GM18861 (cell line): ENCODE results near the gene ZNRF2.
"Not testable (repeated sequence)": the region's sequence is repeated elsewhere in the genome, so short reads cannot be mapped to it uniquely, and the experiment has no call there.

ENCODE experiments used
- ATAC-seq: cut with Tn5 transposase; IDR thresholded peaks from one replicate; pipeline ENCODE4 v1.9.1; 2021; ENCODE audit not compliant: unreplicated experiment

ZNRF2 gene

GRCh38 chr7:30260246-30260768, 24.1 kb upstream of the ZNRF2 start:
- ATAC-seq: no peak

DNA sequence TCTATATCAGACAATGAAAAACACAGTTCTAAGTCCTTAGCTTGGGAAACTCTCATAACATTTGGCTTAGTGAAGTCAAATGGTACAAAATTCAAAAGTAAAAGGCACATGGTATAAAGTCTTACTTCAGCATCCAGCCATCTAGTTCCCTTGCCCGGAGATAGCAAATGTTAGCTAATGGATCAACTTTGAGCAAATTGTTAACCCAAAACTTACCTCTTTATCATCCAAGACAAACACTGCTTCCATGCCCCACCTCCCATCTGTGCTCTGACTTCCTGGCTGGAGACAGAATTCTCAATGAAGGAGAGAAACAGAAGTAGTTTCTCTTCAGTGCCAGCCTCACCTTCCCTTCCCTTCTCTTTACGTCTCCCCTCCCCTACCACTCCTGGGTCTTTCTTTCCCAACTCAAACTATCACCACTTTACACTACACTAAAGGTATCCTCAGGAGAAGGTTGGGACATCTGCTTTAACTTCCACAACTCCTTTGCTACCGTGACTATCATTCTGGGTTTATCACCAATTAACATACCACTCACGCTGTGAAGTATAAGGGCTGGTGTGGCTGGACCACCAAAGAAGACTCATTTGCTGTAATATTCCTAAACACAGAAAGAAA, 21.2 kb upstream of the ZNRF2 start:
- ATAC-seq: no peak

DNA sequence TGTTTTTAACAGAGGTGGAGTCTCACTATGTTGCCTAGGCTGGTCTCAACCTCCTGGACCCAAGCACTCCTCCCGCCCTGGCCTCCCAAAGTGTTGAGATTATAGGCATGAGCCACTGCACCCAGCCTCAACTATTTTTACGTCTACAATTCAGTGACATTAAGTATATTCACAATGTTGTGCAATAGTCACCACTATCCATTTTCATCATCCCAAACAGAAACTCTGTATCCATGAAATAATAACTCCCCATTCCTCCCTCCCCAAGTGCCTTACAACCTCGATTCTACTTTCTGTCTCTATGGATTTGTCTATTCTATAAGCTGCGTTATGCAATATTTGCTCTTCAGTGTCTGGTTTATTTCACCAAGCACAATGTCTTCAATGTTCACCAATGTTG, 20.3 kb upstream of the ZNRF2 start:
- no peak for ATAC-seq

DNA sequence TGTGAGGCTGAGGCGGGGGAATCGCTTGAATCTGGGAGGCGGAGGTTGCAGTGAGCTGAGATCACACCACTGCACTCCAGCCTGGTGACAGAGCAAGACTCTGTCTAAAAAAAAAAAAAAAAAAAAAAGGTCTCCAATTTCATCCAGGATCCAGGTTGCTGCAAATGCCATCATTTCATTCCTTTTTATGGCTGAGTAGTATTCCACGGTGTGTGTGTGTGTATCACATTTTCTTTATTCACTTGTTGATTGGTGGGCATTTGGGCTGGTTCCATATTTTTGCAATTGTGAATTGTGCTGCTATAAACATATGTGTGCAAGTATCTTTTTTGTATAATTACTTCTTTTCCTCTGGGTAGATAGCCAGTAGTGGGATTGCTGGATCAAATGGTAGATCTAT, 19.2 kb upstream of the ZNRF2 start:
- ATAC-seq: not testable (repeated sequence)

GRCh38 chr7:30266686-30267085, 17.7 kb upstream of the ZNRF2 start:
- ATAC-seq: no peak

DNA sequence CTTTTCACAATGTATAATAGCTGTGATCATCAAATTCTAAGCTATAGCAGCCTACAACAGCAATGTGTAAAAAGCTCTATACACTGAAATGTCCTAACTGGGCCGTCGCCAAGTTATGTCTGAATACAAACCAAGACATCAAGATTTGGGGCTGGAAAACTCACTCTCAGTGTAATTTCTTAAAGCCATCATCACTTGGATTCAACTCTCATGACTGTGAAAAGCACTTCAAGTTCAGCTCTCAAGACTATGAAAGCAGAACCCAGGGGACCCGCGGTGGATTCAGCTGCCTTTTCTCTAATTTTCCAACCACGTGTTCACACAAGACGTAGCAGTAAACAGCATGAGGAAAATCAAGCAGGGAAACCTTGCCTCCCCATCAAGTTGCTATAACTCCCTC, 15.8 kb upstream of the ZNRF2 start:
- ATAC-seq: no peak

GRCh38 chr7:30269490-30269889, 14.9 kb upstream of the ZNRF2 start:
- no peak for ATAC-seq

DNA sequence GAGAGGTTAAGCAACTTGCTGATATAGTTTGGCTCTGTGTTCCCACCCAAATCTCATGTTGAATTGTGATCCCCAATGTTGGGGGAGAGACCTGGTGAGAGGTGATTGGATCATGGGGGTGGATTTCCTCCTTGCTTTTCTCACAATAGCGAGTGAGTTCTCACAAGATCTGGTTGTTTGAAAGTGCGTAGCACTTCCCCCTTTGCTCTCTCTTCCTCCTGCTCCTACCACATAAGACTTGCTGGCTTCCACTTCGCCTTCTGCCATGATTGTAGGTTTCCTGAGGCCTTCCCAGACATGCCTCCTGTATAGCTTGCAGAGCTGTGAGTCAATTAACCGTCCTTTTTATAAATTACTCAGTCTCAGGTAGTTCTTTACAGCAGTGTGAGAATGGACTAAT, 13.5 kb upstream of the ZNRF2 start:
- ATAC-seq: no peak

DNA sequence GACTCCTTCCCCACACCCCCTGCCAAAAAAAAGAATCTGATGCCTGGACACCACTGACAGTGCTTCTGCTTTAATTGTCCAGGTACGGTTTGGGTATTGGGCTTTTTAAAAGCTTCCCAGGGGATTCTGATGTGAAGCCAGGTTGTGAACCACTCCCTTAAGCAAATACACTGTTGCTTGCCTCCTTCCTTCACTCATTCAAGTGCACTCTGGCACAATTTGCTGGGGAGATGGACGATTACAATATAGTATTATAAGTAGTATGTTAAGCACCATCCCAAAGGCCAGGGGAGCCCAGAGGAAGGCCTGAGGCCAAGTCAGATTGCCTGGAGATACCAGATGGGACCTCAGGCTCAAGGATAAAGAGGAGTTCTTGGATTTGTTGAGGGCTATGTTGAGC, 12.3 kb upstream of the ZNRF2 start:
- no peak for ATAC-seq

- no peak for ATAC-seq
Observed at GRCh38 chr7:30273552-30273951, 10.8 kb upstream of the ZNRF2 start.

DNA sequence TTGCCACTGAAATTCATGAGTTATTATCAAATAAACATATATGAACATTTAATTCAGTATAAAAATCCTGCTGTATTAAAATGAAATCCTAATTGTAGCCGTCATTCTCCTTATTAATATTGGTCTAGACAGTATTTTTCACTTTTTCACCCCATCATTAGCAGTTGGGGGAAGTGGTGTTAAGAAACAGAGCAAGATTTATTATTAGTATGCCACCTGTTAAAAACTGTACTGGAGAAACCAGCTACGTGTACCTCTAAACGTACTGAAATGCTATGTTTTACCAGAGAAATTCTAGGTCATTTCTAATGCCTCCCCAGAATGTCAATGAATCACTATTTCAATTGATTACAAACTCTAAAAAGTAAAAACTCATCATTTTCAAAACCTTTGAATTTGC, 9.8 kb upstream of the ZNRF2 start:
- no peak for ATAC-seq

DNA sequence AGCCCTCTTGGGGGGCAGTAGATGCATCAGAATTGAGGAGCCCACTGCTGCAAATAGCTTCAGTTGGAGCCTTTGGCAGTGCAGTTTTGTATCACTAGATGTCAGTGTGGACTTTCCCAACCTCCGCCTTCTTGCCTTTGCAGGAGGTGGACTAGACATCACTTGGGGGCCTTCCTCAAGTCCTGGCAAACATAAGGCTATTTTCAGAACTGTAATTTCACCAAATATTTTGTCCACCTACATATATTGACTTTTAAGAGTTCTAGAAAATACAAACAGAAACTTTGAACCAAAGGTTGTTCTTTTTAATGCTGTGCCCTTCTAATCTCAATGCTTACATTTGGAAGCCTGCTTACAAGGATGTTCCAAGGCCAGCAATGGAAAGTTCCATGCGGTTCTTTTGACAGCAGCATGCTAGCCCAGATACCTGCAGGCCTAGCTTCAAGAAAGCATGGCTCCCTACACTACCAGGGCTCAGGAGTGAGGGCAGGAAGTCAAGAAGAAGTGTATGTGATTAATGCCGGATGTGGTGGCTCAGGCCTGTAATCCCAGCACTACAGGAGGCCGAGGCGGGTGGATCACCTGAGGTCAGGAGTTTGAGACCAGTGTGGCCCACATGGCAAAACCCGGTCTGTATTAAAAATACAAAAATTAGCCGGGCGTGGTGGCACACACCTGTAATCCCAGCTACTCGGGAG, 8.0 kb upstream of the ZNRF2 start:
- ATAC-seq: peak; percentile 65

DNA sequence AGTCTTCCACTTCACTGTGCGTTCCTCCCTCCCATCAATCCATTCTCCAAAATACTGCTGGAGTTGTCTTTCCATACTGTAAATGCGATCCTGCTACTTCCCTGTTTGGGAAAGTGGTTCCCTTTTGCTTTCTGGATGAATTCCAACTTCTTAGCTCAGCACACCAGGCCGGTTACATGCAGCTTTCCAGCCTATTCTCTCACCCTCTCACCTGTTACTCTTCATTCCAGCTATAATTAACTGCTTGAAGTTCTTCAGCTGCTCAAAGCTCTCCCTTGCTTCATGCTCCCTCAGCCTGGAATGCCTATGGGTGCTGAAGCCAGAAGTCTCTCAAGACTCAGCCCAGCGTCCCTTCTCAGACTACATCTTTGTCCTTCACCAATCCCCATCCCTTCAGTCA, 6.0 kb upstream of the ZNRF2 start:
- ATAC-seq: no peak

DNA sequence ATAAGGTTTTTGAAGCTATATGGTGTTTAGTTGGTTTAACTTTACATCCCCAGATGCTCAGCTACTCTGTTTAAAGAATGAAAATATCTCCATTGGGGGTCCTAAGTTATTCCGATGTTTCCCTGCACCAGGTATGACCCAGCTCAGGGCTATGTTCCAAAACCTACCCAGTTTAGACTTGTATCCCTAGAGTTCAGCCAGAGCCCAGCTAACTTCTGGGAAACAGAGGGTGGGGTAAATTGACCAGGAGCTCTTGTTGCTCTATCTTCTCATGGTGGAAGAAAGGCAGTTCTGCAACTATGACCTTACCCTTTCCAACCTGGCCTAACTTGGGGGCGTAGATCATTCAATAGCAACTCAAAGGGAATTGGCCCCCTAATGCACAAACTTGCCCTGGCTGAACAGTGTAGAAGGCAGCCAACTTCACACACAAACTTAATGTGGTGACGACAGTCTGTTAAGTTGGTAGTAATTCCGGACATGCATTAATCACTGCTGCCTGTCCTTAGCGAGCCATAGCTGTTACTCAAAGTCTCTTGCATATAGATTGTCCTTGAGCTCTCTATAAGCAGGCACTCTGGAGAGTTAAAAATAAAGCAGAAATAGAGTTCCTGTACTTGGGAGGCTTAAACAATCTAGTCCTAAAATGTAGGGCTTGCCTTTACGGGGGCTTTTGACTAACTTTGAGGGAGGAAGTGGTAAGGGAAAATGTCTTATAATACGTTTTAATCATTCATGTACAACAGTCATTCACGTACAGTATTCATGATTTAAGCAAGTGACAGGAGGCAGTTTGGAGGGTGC, 5.3 kb upstream of the ZNRF2 start:
- ATAC-seq: no peak

- no peak for ATAC-seq
Observed at GRCh38 chr7:30279653-30279904, 4.8 kb upstream of the ZNRF2 start.

DNA sequence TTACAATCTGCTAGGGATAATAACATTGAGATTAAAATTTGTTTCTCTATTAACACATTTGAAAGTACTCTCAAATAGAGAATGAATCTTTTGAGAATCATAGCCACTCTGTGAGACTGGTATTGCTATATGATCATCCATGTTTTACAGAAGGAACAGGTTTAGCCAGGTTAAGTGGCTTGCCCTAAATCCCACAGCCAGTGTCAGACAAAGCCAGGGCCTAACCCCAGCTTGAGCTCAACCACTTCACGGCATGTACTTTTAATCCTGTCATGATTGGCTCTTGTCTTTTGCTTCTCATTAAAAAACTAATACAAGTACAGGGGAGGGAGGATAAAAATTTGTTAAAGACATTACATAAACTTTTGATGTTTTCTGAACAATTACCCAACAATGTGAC, 3.8 kb upstream of the ZNRF2 start:
- ATAC-seq: no peak

DNA sequence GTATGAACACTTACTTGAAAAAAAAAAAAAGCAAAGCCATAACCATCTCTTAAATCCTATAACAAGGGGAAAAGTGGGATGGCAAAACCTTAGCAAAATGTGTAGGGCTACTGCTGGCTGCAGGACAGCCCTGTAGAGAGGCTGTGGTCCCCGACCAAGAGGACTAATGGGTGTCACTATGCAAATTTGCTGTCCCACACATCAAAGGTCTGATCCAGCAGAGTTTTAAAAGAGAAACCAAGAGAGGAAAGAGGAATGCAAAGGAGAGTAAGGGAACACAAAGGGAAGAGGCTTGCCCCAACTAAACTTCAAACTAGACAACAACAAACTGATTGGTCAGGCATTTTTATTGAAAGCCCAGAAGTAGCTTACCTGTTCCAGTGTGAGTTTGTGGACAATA, 3.1 kb upstream of the ZNRF2 start:
- ATAC-seq: no peak

GRCh38 chr7:30281791-30282190, 2.6 kb upstream of the ZNRF2 start:
- ATAC-seq: no peak

DNA sequence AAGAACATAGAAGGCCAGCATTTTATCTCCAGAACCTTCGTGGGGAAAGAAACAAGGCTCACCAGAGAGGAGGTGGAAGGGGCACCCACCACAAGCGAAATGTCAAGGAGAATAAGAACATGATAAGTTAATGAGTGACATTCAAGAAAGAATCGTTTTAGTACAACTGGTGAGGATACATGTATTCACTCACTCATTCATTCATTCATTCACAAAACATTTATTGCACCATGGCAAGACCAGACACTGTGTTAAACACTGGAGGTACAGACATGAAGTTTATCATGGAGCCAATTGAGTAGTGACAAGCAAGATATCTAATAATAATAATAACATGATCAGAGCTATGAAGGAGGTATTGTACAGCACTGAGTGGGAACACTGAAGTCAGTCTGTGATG, 1.7 kb upstream of the ZNRF2 start:
- no peak for ATAC-seq

GRCh38 chr7:30285067-30285535, 704 bp downstream of the ZNRF2 start:
- ATAC-seq: peak; percentile 13

DNA sequence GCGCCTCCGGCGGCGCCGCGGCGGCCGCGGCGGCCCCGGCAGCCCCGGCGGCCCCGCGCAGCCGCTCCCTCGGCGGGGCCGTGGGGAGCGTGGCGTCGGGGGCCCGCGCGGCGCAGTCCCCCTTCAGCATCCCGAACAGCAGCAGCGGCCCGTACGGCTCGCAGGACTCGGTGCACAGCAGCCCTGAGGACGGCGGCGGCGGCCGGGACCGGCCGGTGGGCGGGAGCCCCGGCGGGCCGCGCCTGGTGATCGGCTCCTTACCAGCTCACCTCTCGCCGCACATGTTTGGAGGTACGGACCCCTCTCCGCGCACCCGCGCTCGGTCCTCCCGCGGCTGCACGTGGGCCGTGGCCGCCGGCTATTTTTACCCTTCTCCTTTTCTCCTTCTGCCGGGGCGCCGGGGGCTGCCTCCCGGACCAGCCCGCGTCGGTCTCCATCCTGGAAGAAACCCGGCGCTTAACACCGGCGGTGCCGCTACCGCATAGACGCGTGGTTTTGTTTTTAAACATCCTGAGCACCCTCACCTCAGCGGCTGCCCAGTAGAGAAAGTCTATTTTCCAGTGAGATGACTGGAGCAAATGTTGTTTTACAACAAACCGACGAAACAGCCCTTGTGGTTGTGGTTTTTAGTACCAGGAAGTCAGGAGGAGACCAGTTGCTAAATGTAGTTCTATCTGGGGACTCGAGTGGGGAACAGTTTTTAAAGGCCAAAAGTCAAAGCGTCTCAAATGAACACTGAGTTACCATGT, 1.3 kb downstream of the ZNRF2 start:
- ATAC-seq: peak; percentile 1
